ENCODE measurements around the gene IGSF10. TPM values are rescaled to one million over a fixed set of nuclear protein-coding genes. Genes with fewer than 3 reads are reported as not detected.

The IGSF10 gene
- total and polyA plus RNA-seq, 2 of the 8 experiments (the other 6 are each of a cell fraction or from before 2014, with no cell fraction given): 0.59 to 0.95 TPM

DNA sequence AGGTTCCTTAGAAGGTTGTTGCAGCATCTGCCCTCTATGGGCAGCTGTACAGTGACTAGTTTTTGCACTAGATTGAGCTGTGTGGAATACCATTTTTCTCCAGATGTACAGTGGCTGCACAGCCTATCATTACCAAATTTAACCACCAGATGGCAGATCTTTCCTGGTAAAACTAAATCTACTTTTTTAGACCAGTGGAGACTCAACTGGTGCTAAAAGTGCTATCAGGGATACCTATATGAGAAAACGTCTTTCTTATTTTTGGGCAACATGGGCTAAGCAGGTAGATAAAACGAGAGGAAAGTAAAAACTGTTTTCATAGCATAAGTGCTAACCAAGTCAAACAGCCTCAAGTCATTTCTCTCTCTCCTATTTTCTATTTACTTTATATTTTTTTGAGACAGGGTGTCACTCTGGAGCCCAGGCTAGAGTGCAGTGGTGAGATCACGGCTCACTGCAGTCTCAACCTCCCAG lies 21.2 kb downstream of the IGSF10 start:
- no peak overlapping the region for H4K91ac ChIP-seq (replicated peaks; ENCODE audit: insufficient read length, low read length)
- H4K8ac ChIP-seq (ENCODE audit: extremely low read depth, insufficient read depth, low read length): no peak overlapping the region
- no peak overlapping the region for H3K4me2 ChIP-seq (ENCODE audit: insufficient read depth in 1 of 2, low read depth in 2 of 2, low read length in 2 of 2)
- no peak overlapping the region for H2AK5ac ChIP-seq (ENCODE audit: low read depth, low read length)
- no peaks in the 10 kb centered on the region for H3K36me3 ChIP-seq (ENCODE audit: control insufficient read depth in 2 of 4, insufficient read depth in 4 of 4, low read length in 3 of 4)
- no peaks in the 10 kb centered on the region for H3K27me3 ChIP-seq (replicated peaks in 1 of 4; ENCODE audit: control insufficient read depth in 3 of 4, extremely low read depth in 1 of 4, insufficient read depth in 3 of 4, low read length in 3 of 4)
- H3K23me2 ChIP-seq (ENCODE audit: low read depth, low read length): no peaks in the 10 kb centered on the region
- H3K4me1 ChIP-seq (replicated peaks in 1 of 4; ENCODE audit: control insufficient read depth in 3 of 4, insufficient read depth in 4 of 4, low read length in 3 of 4): peaks cover 0 to 4% (median 0%) of the 10 kb centered on the region in 4 experiments; a peak in 1 of 7 replicates
- CTCF ChIA-PET (ENCODE audit: partially characterized antibody): interaction anchor here (0.6 to 8.3 kb wide), 20 partner anchors 10 to 578 kb away, joined by 3 to 82 read pairs (median 4); no protein-coding TSS in a partner anchor
- TF ChIP-seq RAD21 (IDR thresholded peaks at IDR 0.05 in 1 of 2, conservative IDR thresholded peaks at IDR 0.05 in 1 of 2; ENCODE audit: low read depth in 2 of 2, low read length in 2 of 2) (peak; percentile 82 to 83), SP4 (IDR thresholded peaks at IDR 0.05; ENCODE audit: low read length) (no peak)
- TF ChIP-seq, protein P1, sequence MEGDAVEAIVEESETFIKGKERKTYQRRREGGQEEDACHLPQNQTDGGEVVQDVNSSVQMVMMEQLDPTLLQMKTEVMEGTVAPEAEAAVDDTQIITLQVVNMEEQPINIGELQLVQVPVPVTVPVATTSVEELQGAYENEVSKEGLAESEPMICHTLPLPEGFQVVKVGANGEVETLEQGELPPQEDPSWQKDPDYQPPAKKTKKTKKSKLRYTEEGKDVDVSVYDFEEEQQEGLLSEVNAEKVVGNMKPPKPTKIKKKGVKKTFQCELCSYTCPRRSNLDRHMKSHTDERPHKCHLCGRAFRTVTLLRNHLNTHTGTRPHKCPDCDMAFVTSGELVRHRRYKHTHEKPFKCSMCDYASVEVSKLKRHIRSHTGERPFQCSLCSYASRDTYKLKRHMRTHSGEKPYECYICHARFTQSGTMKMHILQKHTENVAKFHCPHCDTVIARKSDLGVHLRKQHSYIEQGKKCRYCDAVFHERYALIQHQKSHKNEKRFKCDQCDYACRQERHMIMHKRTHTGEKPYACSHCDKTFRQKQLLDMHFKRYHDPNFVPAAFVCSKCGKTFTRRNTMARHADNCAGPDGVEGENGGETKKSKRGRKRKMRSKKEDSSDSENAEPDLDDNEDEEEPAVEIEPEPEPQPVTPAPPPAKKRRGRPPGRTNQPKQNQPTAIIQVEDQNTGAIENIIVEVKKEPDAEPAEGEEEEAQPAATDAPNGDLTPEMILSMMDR (IDR thresholded peaks at IDR 0.05; ENCODE audit: control extremely low read depth in 1 of 3, insufficient read depth in 1 of 3, low read depth in 1 of 3, low read length in 3 of 3): peak in 2 of 3 experiments; percentile 58 to 66; a peak in 3 of 4 replicates
- no peaks in the 10 kb centered on the region for H3K79me1 ChIP-seq (ENCODE audit: low read depth, low read length)
- H3K14ac ChIP-seq (ENCODE audit: insufficient read length): no peak overlapping the region
- POLR2A ChIA-PET (ENCODE audit: partially characterized antibody): no interaction called here
- no peak overlapping the region for H4K5ac ChIP-seq (ENCODE audit: insufficient read length, low read depth, low read length)
- DNase-seq (ENCODE audit: low read depth in 1 of 2, low spot score in 2 of 2) (no peak), FAIRE-seq (peak; percentile 71)
- H3K79me2 ChIP-seq (ENCODE audit: control insufficient read depth in 1 of 2, insufficient read depth in 2 of 2, low read length in 2 of 2): no peaks in the 10 kb centered on the region
- no peak overlapping the region for H2BK5ac ChIP-seq (ENCODE audit: low read depth, low read length)
- H3K56ac ChIP-seq (replicated peaks; ENCODE audit: insufficient read length, low read depth, low read length): no peak overlapping the region
- H3K4me3 ChIP-seq (ENCODE audit: extremely low read depth in 1 of 4, insufficient read depth in 2 of 4, low read depth in 3 of 4, low read length in 4 of 4): no peak overlapping the region
- H3K27ac ChIP-seq (ENCODE audit: low read depth, low read length): no peak overlapping the region
- no peaks in the 10 kb centered on the region for H3K9me3 ChIP-seq (ENCODE audit: insufficient read depth in 2 of 2, low read depth in 1 of 2, low read length in 1 of 2)
- H2BK120ac ChIP-seq (replicated peaks; ENCODE audit: low read depth, low read length): no peak overlapping the region
- no peak overlapping the region for H2BK15ac ChIP-seq (ENCODE audit: low read length)
- no peak overlapping the region for H2BK12ac ChIP-seq (ENCODE audit: low read depth, low read length)
- WGBS, 2 experiments (ENCODE audit: extremely low coverage in 1 of 2, insufficient coverage in 1 of 2, insufficient read length in 1 of 2, insufficient replicate concordance in 2 of 2, low coverage in 1 of 2, low lambda C conversion rate in 2 of 2, missing lambda C conversion rate in 1 of 2): 81% methylated on average over 3 of the region's 3 CpGs; no CpG with 5 or more reads in 1 of the 2 experiments
- no peak overlapping the region for H3K23ac ChIP-seq (ENCODE audit: insufficient read length)
- H2AFZ ChIP-seq (ENCODE audit: low read length): no peak overlapping the region
- no peak overlapping the region for H2BK20ac ChIP-seq (ENCODE audit: low read length)
- H3K4ac ChIP-seq (replicated peaks; ENCODE audit: insufficient read length, low read depth, low read length): no peak overlapping the region
- no peak overlapping the region for H3K18ac ChIP-seq (ENCODE audit: extremely low read depth, low read length)
- H3K9ac ChIP-seq (replicated peaks in 1 of 4; ENCODE audit: extremely low read depth in 1 of 4, low read depth in 3 of 4, low read length in 3 of 4): no peak overlapping the region
- no peaks in the 10 kb centered on the region for H4K20me1 ChIP-seq (replicated peaks in 1 of 2; ENCODE audit: control insufficient read depth in 1 of 2, insufficient read depth in 2 of 2, low read length in 2 of 2)
